ENCODE data around the gene MAST2.

MAST2 gene

GRCh38 chr1:45974541-45975269, 171.3 kb downstream of the MAST2 start:
- no peak for DNase-seq (ENCODE audit: low read depth in 2 of 3, low spot score in 1 of 3)

- no peak for DNase-seq (ENCODE audit: low read depth in 2 of 3, low spot score in 1 of 3)
Observed at GRCh38 chr1:45976623-45977022, 173.2 kb downstream of the MAST2 start.

DNA sequence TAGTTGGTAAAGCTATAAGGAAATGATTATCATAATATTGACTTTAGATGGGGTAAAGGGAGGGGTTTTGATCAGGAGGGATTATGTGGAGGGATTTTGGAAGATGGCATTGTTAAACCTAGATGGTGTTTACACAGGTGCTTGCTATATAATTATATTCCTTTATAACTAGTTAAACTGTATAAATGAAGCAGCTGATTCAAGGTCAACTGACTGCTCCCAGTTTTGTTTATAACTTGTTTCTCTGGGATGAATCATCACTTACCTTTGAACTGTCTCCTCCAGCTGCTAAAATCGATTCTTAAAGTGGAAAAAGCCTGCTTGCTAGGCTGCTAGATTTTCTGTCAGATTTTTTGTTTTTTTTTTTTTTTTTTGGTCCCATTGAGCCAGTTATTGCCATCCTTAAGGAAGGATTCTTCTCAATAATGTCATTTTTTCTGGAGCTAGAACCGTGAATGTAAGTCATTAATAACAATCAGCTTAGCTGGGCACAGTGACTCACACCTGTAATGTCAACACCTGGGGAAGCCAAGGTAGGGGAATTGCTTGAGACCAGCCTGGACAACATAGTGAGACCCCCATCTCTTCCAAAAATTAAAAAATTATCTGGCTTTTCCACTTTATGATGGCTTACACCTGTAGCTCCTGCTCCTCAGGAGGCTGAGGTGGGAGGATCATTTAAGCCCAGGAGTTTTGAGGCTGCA, 175.8 kb downstream of the MAST2 start:
- no peak for DNase-seq (ENCODE audit: low read depth in 2 of 3, low spot score in 1 of 3)

DNA sequence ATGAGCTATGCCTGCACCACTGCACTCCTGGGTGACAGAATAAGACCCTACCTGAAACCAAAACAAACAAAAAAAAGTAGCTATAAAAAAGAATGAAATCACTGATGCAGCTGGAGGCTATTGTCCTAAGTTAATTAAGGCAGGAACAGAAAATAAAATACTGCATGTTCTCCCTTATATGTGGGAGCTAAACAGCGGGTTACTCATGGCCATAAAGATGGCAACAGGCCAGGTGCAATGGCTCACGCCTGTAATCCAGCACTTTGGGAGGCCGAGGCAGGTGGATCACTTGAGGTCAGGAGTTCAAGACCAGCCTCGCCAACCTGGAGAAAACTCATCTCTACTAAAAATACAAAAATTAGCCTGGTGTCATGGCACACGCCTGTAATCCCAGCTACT, 176.4 kb downstream of the MAST2 start:
- DNase-seq (ENCODE audit: low read depth in 2 of 3, low spot score in 1 of 3) = no peak

DNA sequence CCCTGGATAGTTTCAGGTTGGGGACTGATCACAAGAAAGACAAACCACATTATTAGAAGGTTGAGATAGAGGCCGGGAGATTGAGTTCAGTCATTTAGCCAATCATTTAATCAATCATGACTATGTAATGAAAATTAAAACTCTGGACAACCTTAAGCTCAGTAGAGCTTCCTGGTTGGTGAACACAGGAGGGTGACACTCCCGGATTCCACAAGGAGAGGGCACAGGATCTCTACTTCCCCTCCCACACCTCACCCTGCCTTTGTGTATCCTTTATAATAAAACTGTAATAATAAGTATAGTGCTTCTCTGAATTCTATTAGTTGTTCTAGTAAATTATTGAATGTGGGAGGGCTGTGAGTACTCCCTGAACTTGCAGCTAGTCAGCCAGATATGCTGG, 178.9 kb downstream of the MAST2 start:
- no peak for DNase-seq (ENCODE audit: low read depth in 2 of 3, low spot score in 1 of 3)

- no peak for DNase-seq (ENCODE audit: low read depth in 2 of 3, low spot score in 1 of 3)
Observed at GRCh38 chr1:45983967-45984366, 180.6 kb downstream of the MAST2 start.

DNA sequence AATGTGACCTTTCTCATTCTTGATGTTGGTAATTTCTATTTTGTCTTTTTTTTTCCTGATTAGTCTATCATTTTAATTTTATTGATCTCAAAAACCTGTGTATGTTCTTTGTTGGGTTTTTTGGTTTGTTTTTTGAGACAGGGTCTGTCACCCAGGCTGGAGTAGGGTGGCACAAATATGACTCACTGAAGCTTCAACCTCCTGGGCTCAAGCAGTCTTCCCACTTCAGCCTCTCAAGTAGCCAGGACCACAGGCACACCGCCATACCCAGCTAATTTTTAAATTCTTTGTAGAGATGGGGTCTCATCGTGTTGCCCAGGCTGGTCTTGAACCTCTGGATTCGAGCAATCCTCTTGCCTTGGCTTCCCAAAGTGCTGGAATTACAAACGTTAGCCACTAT, 183.8 kb downstream of the MAST2 start:
- DNase-seq (ENCODE audit: low read depth in 2 of 3, low spot score in 1 of 3) = no peak

- DNase-seq (ENCODE audit: low read depth in 2 of 3, low spot score in 1 of 3) = no peak
Observed at GRCh38 chr1:45989249-45989648, 185.8 kb downstream of the MAST2 start.

GRCh38 chr1:45994423-45994822, 191.0 kb downstream of the MAST2 start:
- DNase-seq (ENCODE audit: low read depth in 2 of 3, low spot score in 1 of 3) = no peak

DNA sequence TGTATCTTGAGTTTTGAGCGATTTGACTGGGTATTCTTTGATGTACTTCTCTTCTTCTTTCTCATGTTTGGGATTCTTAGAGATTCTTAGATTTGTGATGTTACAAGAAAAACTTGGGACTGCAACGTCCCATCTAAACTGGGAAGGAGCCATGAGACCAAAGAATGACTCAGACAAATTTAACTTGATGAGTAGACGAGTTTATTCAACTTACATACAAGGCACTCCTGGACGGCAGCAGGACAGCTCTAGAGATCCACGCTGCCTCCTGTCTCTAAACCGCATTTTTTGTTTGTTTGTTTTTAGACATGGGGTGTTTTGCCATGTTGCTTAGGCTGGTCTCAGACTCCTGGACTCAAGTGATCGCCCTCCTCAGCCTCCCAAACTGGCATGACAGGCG, 191.9 kb downstream of the MAST2 start:
- no peak for DNase-seq (ENCODE audit: low read depth in 2 of 3, low spot score in 1 of 3)

DNA sequence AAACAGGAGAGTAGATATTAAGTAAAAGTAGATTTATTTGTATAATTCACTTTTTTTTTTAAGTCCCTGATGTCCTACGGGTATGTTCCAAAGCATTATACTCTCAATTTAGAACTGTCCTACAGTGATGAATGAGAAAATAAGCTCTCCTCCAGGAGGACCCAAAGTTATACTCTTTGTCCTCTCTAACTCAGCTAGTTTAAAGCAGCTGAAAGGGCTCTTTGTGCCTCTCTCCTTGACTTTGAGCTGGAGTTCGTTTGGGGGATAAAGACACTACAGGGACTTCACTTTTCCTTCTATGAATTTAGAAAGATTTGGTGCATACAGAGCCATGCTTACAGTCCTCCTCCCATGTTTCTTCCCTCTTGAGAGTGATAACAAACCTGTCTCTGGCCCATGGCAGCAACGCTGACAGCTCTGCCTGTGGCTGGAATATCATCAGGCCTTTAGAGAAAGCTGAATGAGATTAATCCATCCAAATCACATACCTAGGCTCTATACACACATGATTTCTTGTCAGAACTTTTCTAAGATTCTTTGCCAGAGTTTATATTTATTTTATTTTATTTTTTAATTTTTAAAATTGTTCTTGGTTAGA, 194.7 kb downstream of the MAST2 start:
- DNase-seq (ENCODE audit: low read depth in 2 of 3, low spot score in 1 of 3) = no peak

- no peak for DNase-seq (ENCODE audit: low read depth in 2 of 3, low spot score in 1 of 3)
Observed at GRCh38 chr1:45999507-45999906, 196.1 kb downstream of the MAST2 start.

DNA sequence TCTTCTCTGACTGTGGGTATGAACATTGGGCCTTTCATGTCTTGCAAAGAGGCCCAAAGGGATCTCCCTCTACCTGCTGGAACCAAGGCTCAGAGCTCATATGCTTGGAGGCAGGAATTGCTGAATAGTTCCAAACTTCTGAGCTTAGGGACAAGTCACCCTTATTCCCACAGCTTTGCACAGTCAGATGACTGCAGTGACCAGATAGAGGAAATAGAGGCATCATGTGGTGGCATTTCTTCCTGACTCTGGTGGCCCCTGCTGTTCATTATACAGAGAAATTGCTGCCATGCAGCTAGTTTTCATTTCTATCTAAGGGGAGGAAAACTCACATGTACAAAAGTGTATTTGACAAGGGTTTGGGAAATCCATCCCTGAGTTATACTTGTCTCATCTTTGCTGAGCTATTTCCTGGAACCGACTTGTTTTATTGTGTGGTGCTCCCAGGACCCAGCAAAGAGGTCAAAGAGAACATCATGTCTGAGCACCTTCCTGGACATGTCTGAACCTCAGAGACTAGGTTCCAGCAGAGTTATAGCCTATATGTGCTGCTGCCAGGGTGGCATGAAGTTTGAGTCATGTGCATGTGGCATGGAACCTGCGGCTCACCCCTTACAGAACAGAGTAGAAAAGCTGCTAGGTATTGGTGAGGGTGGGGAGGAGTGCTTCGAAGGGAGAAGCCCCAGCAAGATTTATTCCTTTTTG, 197.8 kb downstream of the MAST2 start:
- DNase-seq (ENCODE audit: low read depth in 2 of 3, low spot score in 1 of 3) = no peak

GRCh38 chr1:46002551-46003150, 199.2 kb downstream of the MAST2 start:
- DNase-seq (ENCODE audit: low read depth in 2 of 3, low spot score in 1 of 3) = no peak

GRCh38 chr1:46003315-46003714, 199.9 kb downstream of the MAST2 start:
- DNase-seq (ENCODE audit: low read depth in 2 of 3, low spot score in 1 of 3) = no peak

DNA sequence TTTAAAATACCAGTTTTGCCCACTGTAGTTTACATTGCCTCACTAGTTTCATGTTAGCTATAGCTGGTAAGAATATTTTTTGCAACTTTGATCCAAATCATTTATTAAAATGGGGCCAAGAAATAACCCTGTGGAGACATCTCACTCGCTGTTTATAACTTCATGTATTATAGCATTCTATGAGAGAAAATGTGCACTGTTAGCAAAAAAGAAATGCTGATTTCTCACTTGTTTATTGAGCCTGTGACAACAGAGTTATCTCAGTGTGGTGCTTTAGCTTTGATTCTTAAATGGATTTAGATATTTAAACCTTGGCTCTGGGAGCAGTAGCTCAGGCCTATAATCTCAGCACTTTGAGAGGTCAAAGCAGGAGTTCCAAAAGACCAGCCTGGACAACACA, 201.1 kb downstream of the MAST2 start:
- no peak for DNase-seq (ENCODE audit: low read depth in 2 of 3, low spot score in 1 of 3)

GRCh38 chr1:46005594-46005993, 202.2 kb downstream of the MAST2 start:
- no peak for DNase-seq (ENCODE audit: low read depth in 2 of 3, low spot score in 1 of 3)

DNA sequence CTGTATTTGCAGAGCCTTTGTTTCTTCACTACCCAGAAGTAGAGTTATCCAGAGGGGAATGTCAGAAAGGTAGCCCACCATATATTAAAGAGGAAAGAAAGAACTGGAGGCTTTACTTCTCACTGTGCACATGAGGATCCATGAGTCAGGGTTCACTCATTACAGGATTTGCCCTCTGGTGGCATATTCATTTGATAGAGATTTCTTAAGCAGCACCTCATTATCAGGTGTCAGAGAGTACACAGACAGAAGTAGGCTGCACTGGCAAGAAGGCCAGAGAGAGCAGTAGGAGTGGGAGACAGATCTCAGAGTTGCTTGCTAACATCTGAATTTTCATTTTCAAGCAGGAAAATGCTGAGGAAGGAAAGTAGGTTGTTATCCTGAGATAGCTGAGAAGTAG, 205.2 kb downstream of the MAST2 start:
- no peak for DNase-seq (ENCODE audit: low read depth in 2 of 3, low spot score in 1 of 3)

- no peak for DNase-seq (ENCODE audit: low read depth in 2 of 3, low spot score in 1 of 3)
Observed at GRCh38 chr1:46010611-46011010, 207.2 kb downstream of the MAST2 start.

DNA sequence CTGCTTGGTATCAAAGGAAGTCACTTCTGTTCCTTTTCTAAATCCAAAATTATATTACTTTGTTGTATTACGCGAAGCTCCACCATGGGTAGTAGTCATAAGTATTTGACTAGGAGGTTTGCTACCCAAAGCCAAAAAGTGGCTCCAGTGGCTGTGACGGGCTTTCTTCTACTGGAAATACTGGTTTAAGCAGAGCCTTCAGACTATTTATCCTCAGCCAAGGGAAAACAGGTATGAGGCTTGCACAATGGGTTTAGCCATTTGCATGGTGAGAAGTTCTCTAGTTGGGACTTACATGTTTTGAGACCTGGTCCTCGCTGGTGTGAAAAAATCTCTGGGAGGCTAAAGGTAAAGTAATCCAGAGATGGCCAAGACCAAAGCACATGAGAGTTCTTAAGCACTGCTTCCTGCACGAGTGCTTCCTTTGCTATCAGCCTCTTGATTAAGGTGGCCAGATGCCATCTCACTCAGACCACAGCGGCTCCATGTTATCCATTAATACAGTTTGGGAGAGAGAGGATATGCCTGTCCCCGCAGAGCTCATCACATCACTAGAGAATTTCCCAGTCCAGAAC, 207.8 kb downstream of the MAST2 start:
- DNase-seq (ENCODE audit: low read depth in 2 of 3, low spot score in 1 of 3) = no peak

GRCh38 chr1:46012236-46012635, 208.8 kb downstream of the MAST2 start:
- DNase-seq (ENCODE audit: low read depth in 2 of 3, low spot score in 1 of 3) = no peak

Data from stimulated activated CD4-positive, alpha-beta T cell treated with anti-CD3 and anti-CD28 coated beads, Interleukin-12 subunit alpha, Interleukin-12 subunit beta, amount 100 ng/mL, for 48 hours (primary cell).